ENCODE measurements around the gene ANKS3.

DNA sequence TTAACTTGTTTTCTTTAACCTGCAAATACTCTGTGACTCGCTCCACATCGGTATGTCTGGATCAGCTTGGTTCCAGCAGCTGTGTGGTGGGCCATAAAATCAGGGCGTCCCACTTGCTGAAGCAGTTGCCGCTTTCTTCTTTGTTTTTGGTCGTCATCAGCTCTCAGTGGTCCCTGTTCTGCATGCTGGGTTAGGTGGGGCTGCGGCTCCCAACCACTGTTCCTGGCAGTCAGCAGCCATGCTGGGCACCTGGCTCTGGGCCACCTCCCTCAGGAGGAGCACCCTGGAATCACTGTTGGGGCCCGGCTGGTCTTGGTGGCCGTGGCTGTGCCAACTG lies 86.5 kb downstream of the ANKS3 start:
- TF ChIP-seq, protein P1, sequence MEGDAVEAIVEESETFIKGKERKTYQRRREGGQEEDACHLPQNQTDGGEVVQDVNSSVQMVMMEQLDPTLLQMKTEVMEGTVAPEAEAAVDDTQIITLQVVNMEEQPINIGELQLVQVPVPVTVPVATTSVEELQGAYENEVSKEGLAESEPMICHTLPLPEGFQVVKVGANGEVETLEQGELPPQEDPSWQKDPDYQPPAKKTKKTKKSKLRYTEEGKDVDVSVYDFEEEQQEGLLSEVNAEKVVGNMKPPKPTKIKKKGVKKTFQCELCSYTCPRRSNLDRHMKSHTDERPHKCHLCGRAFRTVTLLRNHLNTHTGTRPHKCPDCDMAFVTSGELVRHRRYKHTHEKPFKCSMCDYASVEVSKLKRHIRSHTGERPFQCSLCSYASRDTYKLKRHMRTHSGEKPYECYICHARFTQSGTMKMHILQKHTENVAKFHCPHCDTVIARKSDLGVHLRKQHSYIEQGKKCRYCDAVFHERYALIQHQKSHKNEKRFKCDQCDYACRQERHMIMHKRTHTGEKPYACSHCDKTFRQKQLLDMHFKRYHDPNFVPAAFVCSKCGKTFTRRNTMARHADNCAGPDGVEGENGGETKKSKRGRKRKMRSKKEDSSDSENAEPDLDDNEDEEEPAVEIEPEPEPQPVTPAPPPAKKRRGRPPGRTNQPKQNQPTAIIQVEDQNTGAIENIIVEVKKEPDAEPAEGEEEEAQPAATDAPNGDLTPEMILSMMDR (IDR thresholded peaks at IDR 0.05), result no peak
- no peak for TF ChIP-seq POLR2A (IDR thresholded peaks at IDR 0.05)

Data from right lobe of liver (tissue), 4 donors.